ENCODE measurements around the gene FGFRL1.

DNA sequence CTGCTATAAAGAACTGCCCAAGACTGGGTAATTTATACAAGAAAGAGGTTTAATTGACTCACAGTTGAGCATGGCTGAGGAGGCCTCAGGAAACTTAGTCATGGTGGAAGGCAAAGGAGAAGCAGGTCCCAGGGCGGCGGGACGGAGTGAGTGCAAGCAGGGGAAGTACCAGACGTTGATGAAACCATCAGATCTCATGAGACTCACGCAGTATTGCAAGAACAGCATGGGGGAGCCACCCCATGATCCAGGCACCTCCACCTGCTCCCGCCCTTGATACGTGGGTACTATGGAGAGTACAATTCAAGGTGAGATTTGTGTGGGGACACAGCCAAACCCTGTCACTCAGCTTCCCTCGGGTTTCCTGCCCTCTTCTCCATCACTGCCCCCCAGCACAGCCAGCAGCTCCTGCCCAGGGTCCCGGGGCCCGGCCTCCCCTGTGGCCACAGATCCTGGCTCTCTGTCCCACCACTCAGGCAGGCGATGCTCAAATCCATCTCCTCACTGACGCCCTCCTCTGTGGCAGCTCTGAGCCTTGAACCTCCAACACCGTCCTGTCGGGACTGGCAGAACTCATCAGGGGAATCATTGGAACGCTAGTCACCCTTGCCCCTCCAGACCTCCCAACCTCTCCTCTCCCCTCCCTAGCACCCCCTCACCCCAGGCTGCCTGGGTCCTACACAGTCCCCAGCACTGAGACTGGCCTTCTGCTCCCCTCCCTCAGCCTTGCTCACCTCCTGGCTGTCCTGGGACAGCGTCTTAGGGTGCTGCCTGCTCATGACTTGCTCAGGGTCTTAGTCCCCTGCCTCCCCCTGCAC is 37.6 kb downstream of the FGFRL1 start:
- TF ChIP-seq, protein P1, sequence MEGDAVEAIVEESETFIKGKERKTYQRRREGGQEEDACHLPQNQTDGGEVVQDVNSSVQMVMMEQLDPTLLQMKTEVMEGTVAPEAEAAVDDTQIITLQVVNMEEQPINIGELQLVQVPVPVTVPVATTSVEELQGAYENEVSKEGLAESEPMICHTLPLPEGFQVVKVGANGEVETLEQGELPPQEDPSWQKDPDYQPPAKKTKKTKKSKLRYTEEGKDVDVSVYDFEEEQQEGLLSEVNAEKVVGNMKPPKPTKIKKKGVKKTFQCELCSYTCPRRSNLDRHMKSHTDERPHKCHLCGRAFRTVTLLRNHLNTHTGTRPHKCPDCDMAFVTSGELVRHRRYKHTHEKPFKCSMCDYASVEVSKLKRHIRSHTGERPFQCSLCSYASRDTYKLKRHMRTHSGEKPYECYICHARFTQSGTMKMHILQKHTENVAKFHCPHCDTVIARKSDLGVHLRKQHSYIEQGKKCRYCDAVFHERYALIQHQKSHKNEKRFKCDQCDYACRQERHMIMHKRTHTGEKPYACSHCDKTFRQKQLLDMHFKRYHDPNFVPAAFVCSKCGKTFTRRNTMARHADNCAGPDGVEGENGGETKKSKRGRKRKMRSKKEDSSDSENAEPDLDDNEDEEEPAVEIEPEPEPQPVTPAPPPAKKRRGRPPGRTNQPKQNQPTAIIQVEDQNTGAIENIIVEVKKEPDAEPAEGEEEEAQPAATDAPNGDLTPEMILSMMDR (IDR thresholded peaks at IDR 0.05; ENCODE audit: insufficient read depth, low read length): no peak
- TF ChIP-seq POLR2AphosphoS5 (IDR thresholded peaks at IDR 0.05; ENCODE audit: low read depth) (no peak), SPI1 (IDR thresholded peaks at IDR 0.05; ENCODE audit: borderline replicate concordance, low read depth) (no peak), GABPA (IDR thresholded peaks at IDR 0.05; ENCODE audit: low read depth) (no peak)
- TF ChIP-seq, protein P2, sequence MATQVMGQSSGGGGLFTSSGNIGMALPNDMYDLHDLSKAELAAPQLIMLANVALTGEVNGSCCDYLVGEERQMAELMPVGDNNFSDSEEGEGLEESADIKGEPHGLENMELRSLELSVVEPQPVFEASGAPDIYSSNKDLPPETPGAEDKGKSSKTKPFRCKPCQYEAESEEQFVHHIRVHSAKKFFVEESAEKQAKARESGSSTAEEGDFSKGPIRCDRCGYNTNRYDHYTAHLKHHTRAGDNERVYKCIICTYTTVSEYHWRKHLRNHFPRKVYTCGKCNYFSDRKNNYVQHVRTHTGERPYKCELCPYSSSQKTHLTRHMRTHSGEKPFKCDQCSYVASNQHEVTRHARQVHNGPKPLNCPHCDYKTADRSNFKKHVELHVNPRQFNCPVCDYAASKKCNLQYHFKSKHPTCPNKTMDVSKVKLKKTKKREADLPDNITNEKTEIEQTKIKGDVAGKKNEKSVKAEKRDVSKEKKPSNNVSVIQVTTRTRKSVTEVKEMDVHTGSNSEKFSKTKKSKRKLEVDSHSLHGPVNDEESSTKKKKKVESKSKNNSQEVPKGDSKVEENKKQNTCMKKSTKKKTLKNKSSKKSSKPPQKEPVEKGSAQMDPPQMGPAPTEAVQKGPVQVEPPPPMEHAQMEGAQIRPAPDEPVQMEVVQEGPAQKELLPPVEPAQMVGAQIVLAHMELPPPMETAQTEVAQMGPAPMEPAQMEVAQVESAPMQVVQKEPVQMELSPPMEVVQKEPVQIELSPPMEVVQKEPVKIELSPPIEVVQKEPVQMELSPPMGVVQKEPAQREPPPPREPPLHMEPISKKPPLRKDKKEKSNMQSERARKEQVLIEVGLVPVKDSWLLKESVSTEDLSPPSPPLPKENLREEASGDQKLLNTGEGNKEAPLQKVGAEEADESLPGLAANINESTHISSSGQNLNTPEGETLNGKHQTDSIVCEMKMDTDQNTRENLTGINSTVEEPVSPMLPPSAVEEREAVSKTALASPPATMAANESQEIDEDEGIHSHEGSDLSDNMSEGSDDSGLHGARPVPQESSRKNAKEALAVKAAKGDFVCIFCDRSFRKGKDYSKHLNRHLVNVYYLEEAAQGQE (IDR thresholded peaks at IDR 0.05; ENCODE audit: insufficient replicate concordance, low read depth): no peak
